ENCODE results near the gene OLIG1.

DNA sequence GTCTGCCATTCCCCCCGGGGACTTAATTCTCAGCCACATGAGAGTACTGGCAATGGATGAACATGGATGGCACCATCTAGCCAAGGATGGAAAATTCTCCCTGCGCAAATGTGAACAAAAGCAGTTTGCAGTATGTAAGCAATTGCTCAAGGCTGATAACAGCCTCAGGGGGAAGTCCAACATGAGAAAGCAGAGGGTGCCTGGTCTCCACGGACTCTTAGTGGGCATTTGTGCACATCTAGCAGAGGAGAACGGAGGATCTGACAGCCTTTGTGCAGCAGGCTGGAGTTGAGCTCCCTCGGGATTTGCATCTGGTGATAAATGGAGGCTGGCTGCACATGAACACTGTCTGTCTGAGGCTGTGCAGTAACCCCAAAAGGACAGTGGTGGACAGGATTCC, 13.9 kb upstream of the OLIG1 start:
- TF ChIP-seq GABPA (IDR thresholded peaks at IDR 0.05; ENCODE audit: low read depth), result no peak
- TF ChIP-seq, protein P1, sequence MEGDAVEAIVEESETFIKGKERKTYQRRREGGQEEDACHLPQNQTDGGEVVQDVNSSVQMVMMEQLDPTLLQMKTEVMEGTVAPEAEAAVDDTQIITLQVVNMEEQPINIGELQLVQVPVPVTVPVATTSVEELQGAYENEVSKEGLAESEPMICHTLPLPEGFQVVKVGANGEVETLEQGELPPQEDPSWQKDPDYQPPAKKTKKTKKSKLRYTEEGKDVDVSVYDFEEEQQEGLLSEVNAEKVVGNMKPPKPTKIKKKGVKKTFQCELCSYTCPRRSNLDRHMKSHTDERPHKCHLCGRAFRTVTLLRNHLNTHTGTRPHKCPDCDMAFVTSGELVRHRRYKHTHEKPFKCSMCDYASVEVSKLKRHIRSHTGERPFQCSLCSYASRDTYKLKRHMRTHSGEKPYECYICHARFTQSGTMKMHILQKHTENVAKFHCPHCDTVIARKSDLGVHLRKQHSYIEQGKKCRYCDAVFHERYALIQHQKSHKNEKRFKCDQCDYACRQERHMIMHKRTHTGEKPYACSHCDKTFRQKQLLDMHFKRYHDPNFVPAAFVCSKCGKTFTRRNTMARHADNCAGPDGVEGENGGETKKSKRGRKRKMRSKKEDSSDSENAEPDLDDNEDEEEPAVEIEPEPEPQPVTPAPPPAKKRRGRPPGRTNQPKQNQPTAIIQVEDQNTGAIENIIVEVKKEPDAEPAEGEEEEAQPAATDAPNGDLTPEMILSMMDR (IDR thresholded peaks at IDR 0.05; ENCODE audit: insufficient read depth, low read length), result no peak
- no peak for TF ChIP-seq POLR2AphosphoS5 (IDR thresholded peaks at IDR 0.05; ENCODE audit: low read depth)
